ENCODE measurements around the gene SOWAHB. TPM values are rescaled to one million over a fixed set of nuclear protein-coding genes. Genes with fewer than 3 reads are reported as not detected.

The SOWAHB gene
- total RNA-seq, 4 donors from 2014 or later: 5.1 to 8.2 (median 6.9) TPM

- Histone ChIP-seq H3K4me3 (replicated peaks in 1 of 3) (no peak overlapping the region), H3K27me3 (no peaks in the 10 kb centered on the region), H3K9me3 (no peaks in the 10 kb centered on the region), H3K27ac (no peak overlapping the region), H3K36me3 (no peaks in the 10 kb centered on the region), H3K4me1 (no peaks in the 10 kb centered on the region)
- DNase-seq: no peak
- intact Hi-C loops (cut with DNase I): no loop called here
- no peak for TF ChIP-seq POLR2A (IDR thresholded peaks at IDR 0.05)
- TF ChIP-seq, protein P1, sequence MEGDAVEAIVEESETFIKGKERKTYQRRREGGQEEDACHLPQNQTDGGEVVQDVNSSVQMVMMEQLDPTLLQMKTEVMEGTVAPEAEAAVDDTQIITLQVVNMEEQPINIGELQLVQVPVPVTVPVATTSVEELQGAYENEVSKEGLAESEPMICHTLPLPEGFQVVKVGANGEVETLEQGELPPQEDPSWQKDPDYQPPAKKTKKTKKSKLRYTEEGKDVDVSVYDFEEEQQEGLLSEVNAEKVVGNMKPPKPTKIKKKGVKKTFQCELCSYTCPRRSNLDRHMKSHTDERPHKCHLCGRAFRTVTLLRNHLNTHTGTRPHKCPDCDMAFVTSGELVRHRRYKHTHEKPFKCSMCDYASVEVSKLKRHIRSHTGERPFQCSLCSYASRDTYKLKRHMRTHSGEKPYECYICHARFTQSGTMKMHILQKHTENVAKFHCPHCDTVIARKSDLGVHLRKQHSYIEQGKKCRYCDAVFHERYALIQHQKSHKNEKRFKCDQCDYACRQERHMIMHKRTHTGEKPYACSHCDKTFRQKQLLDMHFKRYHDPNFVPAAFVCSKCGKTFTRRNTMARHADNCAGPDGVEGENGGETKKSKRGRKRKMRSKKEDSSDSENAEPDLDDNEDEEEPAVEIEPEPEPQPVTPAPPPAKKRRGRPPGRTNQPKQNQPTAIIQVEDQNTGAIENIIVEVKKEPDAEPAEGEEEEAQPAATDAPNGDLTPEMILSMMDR (IDR thresholded peaks at IDR 0.05): no peak
- 89 to 91% methylated on average over 5 of the region's 5 CpGs for WGBS, 2 donors
These were observed 25.8 kb upstream of the SOWAHB start for GRCh38 chr4:76923619-76924357.

GRCh38 chr4:76920715-76921114, 22.8 kb upstream of the SOWAHB start:
- Histone ChIP-seq H3K36me3 (no peaks in the 10 kb centered on the region), H3K4me3 (replicated peaks in 1 of 3) (no peak overlapping the region), H3K27ac (no peak overlapping the region), H3K4me1 (no peaks in the 10 kb centered on the region), H3K27me3 (no peaks in the 10 kb centered on the region), H3K9me3 (no peaks in the 10 kb centered on the region)
- intact Hi-C loops (cut with DNase I): no loop called here
- no peak for DNase-seq
- no peak for TF ChIP-seq POLR2A (IDR thresholded peaks at IDR 0.05)
- TF ChIP-seq, protein P1 (IDR thresholded peaks at IDR 0.05): no peak

- Histone ChIP-seq H3K27ac (no peak overlapping the region), H3K27me3 (no peaks in the 10 kb centered on the region), H3K9me3 (no peaks in the 10 kb centered on the region), H3K4me3 (replicated peaks in 1 of 3) (no peak overlapping the region), H3K36me3 (no peaks in the 10 kb centered on the region), H3K4me1 (no peaks in the 10 kb centered on the region)
- 95 to 100% methylated on average over 1 of the region's 1 CpG for WGBS, 2 donors
- intact Hi-C loops (cut with DNase I): no loop called here
- no peak for TF ChIP-seq POLR2A (IDR thresholded peaks at IDR 0.05)
- no peak for DNase-seq
These were observed 11.8 kb upstream of the SOWAHB start for GRCh38 chr4:76909711-76910110.

GRCh38 chr4:76905521-76905920, 7.6 kb upstream of the SOWAHB start:
- Histone ChIP-seq H3K27ac (no peak overlapping the region), H3K4me3 (replicated peaks in 1 of 3) (no peak overlapping the region), H3K36me3 (no peaks in the 10 kb centered on the region), H3K9me3 (no peaks in the 10 kb centered on the region), H3K4me1 (no peaks in the 10 kb centered on the region), H3K27me3 (no peaks in the 10 kb centered on the region)
- no peak for TF ChIP-seq POLR2A (IDR thresholded peaks at IDR 0.05)
- TF ChIP-seq, protein P1 (IDR thresholded peaks at IDR 0.05): no peak
- WGBS, 2 donors: 62 to 76% methylated on average over 1 of the region's 1 CpG
- no peak for DNase-seq
- intact Hi-C loops (cut with DNase I): no loop called here

- Histone ChIP-seq H3K9me3 (no peaks in the 10 kb centered on the region), H3K27me3 (no peaks in the 10 kb centered on the region), H3K4me1 (no peaks in the 10 kb centered on the region), H3K27ac (no peak overlapping the region), H3K4me3 (replicated peaks in 1 of 3) (no peak overlapping the region), H3K36me3 (no peaks in the 10 kb centered on the region)
- intact Hi-C loops (cut with DNase I): no loop called here
- no peak for TF ChIP-seq POLR2A (IDR thresholded peaks at IDR 0.05)
- TF ChIP-seq, protein P1 (IDR thresholded peaks at IDR 0.05): no peak
- 71 to 76% methylated on average over 4 of the region's 4 CpGs for WGBS, 2 donors
- DNase-seq: no peak
These were observed 6.8 kb upstream of the SOWAHB start for GRCh38 chr4:76904646-76905190.
